Heart left ventricle (tissue), 13 donors: ENCODE results near the gene MLIP.

Source experiments
- POLR2A ChIP-seq, 2 donors: fragments of 450-650 bp; IDR thresholded peaks; one replicate each; pipeline ENCODE4 v1.6.1; 2017; ENCODE audit warnings: antibody characterized with exemption in 2 of 2, mild to moderate bottlenecking in 2 of 2, moderate library complexity in 2 of 2
- TF ChIP-seq, protein P1 (sequence below), 12 donors: fragments of 200-600 bp; sonication (generic) in 4 of 12; IDR thresholded peaks; one replicate each; pipeline versions ENCODE4 v1.5.0 to v1.8.0; 2018 to 2022; ENCODE audit warnings: antibody characterized with exemption in 12 of 12, mild to moderate bottlenecking in 5 of 12
- donor health status: ischemic (EF 13 %, LVEDD 7.1; RV severe dilation, severe dysfunction).
- donor health status: DM: no; HTN: yes; CAD: no.
- donor health status: DM: no; HTN: no; CAD: no.
- donor health status: ischemic (EF 25% LVEDD 6.9; RV normal size, moderate dysfunction).
- donor health status: ischemic (EF 25% LVEDD 5.7; RV mildly dilated, moderate dysfunction).
- donor health status: ischemic (EF 35%, LVEDD 5.7; RV mildly dilated, moderate dysfunction).
- donor health status: nonischemic (EF 11% LVEDD 7.7; RV severe dilation, severe dysfunction).
- donor health status: DM: yes; HTN: yes; CAD: no.
- donor health status: PGD.
- donor health status: ischemic (EF 29% LVEDD 5.4; RV normal size, mild dysfunction).
- donor health status: nonischemic (EF 23%, LVEDD 6.1; RV moderate dilation, normal function).

DNA sequence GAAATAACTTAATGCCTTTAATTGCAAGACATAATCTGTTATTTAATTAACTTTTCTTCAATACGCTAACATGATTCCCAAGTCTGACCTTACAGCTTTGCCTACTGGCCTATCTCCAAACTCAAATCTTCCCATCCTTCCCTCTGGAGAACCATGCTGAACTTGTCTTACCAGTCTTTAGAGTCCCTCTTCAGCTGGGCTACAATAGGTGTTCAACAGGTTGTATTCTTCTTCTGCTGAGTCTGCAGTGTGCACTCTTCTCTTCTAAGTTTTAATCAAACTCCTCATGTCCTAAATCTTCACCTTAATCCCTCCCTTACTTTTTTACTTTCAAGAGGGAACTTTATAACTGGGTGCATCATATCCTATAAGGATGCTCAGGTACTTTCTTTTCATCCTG lies 121.5 kb downstream of the MLIP start:
- no peak for TF ChIP-seq POLR2A (IDR thresholded peaks at IDR 0.05)
- TF ChIP-seq, protein P1, sequence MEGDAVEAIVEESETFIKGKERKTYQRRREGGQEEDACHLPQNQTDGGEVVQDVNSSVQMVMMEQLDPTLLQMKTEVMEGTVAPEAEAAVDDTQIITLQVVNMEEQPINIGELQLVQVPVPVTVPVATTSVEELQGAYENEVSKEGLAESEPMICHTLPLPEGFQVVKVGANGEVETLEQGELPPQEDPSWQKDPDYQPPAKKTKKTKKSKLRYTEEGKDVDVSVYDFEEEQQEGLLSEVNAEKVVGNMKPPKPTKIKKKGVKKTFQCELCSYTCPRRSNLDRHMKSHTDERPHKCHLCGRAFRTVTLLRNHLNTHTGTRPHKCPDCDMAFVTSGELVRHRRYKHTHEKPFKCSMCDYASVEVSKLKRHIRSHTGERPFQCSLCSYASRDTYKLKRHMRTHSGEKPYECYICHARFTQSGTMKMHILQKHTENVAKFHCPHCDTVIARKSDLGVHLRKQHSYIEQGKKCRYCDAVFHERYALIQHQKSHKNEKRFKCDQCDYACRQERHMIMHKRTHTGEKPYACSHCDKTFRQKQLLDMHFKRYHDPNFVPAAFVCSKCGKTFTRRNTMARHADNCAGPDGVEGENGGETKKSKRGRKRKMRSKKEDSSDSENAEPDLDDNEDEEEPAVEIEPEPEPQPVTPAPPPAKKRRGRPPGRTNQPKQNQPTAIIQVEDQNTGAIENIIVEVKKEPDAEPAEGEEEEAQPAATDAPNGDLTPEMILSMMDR (IDR thresholded peaks at IDR 0.05): no peak
